BLaER1 treated with 17β-estradiol and CSF1 and Interleukin-3, amounts not matched to agents 10 nM and 100 nM (cell line): ENCODE measurements around the gene RDH13.

ENCODE experiments used
- H3K27ac ChIP-seq, 11 experiments: shearing (Covaris generic); formaldehyde crosslinking; 2 replicates each; pipeline ENCODE4 v1.8.1; 2022
- H3K27me3 ChIP-seq, 11 experiments: shearing (Covaris generic); formaldehyde crosslinking; 2 replicates each; pipeline ENCODE4 v1.8.1; 2022
- H3K36me3 ChIP-seq, 11 experiments: shearing (Covaris generic); formaldehyde crosslinking; 2 replicates each; pipeline ENCODE4 v1.8.1; 2022
- H3K4me1 ChIP-seq, 10 experiments: shearing (Covaris generic); formaldehyde crosslinking; 2 replicates each; pipeline ENCODE4 v1.8.1; 2022
- H3K4me2 ChIP-seq, 11 experiments: shearing (Covaris generic); formaldehyde crosslinking; 2 replicates each; pipeline ENCODE4 v1.8.1; 2022
- H3K4me3 ChIP-seq, 10 experiments: shearing (Covaris generic); formaldehyde crosslinking; 2 replicates each; pipeline ENCODE4 v1.8.1; 2022
- H3K9ac ChIP-seq, 11 experiments: shearing (Covaris generic); formaldehyde crosslinking; 2 replicates each; pipeline ENCODE4 v1.8.1; 2022
- H3K9me3 ChIP-seq, 11 experiments: shearing (Covaris generic); formaldehyde crosslinking; replicated peaks in 1 of 11; 2 replicates each; pipeline ENCODE4 v1.8.1; 2022
- H4K20me1 ChIP-seq, 11 experiments: shearing (Covaris generic); formaldehyde crosslinking; 2 replicates each; pipeline ENCODE4 v1.8.1; 2022
- Cebpa-rat ChIP-seq, 11 experiments: shearing (Covaris generic); IDR thresholded peaks; 2 replicates each; pipeline ENCODE4 v1.8.1; 2022

The RDH13 gene

GRCh38 chr19:55094456-55095259, 31.7 kb upstream of the RDH13 start:
- no peak overlapping the region for H3K27ac ChIP-seq
- H3K9me3 ChIP-seq: no peaks in the 10 kb centered on the region
- H3K4me3 ChIP-seq: no peak overlapping the region
- no peak overlapping the region for H3K4me2 ChIP-seq
- H3K4me1 ChIP-seq: peaks cover 15 to 31% (median 25%) of the 10 kb centered on the region in 10 experiments
- TF ChIP-seq Cebpa-rat (IDR thresholded peaks at IDR 0.05): no peak
- no peak overlapping the region for H3K9ac ChIP-seq
- no peaks in the 10 kb centered on the region for H3K27me3 ChIP-seq
- peaks cover 58 to 79% (median 73%) of the 10 kb centered on the region in 11 experiments for H3K36me3 ChIP-seq
- H4K20me1 ChIP-seq: peaks cover 39 to 89% (median 64%) of the 10 kb centered on the region in 11 experiments

- Histone ChIP-seq H3K9me3 (no peaks in the 10 kb centered on the region), H3K4me3 (no peak overlapping the region), H3K4me1 (peaks cover 10 to 24% (median 15%) of the 10 kb centered on the region in 10 experiments), H3K27me3 (peaks cover 5 to 9% (median 7%) of the 10 kb centered on the region in 11 experiments), H3K4me2 (no peak overlapping the region), H3K27ac (no peak overlapping the region), H3K9ac (no peak overlapping the region), H4K20me1 (peaks cover 40 to 89% (median 62%) of the 10 kb centered on the region in 11 experiments), H3K36me3 (peaks cover 43 to 65% (median 60%) of the 10 kb centered on the region in 11 experiments)
- TF ChIP-seq Cebpa-rat (IDR thresholded peaks at IDR 0.05): no peak
Observed at GRCh38 chr19:55092423-55093318, 29.7 kb upstream of the RDH13 start.

GRCh38 chr19:55091955-55092354, 29.0 kb upstream of the RDH13 start:
- peaks cover 12 to 16% (median 14%) of the 10 kb centered on the region in 11 experiments for H3K27me3 ChIP-seq
- H3K9ac ChIP-seq: no peak overlapping the region
- peaks cover 46 to 89% (median 66%) of the 10 kb centered on the region in 11 experiments for H4K20me1 ChIP-seq
- no peaks in the 10 kb centered on the region for H3K9me3 ChIP-seq
- H3K27ac ChIP-seq: no peak overlapping the region
- TF ChIP-seq Cebpa-rat (IDR thresholded peaks at IDR 0.05): no peak
- H3K4me3 ChIP-seq: no peak overlapping the region
- no peak overlapping the region for H3K4me2 ChIP-seq
- H3K36me3 ChIP-seq: peaks cover 42 to 70% (median 60%) of the 10 kb centered on the region in 11 experiments
- H3K4me1 ChIP-seq: peaks cover 14 to 27% (median 18%) of the 10 kb centered on the region in 10 experiments

GRCh38 chr19:55091126-55091910, 28.4 kb upstream of the RDH13 start:
- Histone ChIP-seq H3K27me3 (peaks cover 19 to 22% (median 20%) of the 10 kb centered on the region in 11 experiments), H3K9me3 (no peaks in the 10 kb centered on the region), H3K4me3 (no peak overlapping the region), H3K9ac (no peak overlapping the region), H3K36me3 (peaks cover 42 to 69% (median 59%) of the 10 kb centered on the region in 11 experiments), H3K4me2 (no peak overlapping the region), H3K4me1 (peaks cover 19 to 29% (median 22%) of the 10 kb centered on the region in 10 experiments), H4K20me1 (peaks cover 50 to 89% (median 68%) of the 10 kb centered on the region in 11 experiments), H3K27ac (no peak overlapping the region)
- TF ChIP-seq Cebpa-rat (IDR thresholded peaks at IDR 0.05): no peak

- peaks cover 26 to 30% (median 28%) of the 10 kb centered on the region in 11 experiments for H3K27me3 ChIP-seq
- H3K4me2 ChIP-seq: no peak overlapping the region
- H3K4me3 ChIP-seq: no peak overlapping the region
- no peaks in the 10 kb centered on the region for H3K9me3 ChIP-seq
- H4K20me1 ChIP-seq: peaks cover 50 to 89% (median 64%) of the 10 kb centered on the region in 11 experiments
- TF ChIP-seq Cebpa-rat (IDR thresholded peaks at IDR 0.05): no peak
- peaks cover 19 to 29% (median 24%) of the 10 kb centered on the region in 10 experiments for H3K4me1 ChIP-seq
- no peak overlapping the region for H3K9ac ChIP-seq
- H3K36me3 ChIP-seq: peaks cover 41 to 61% (median 51%) of the 10 kb centered on the region in 11 experiments
- no peak overlapping the region for H3K27ac ChIP-seq
Observed at GRCh38 chr19:55090564-55090963, 27.6 kb upstream of the RDH13 start.

- peaks cover 19 to 29% (median 24%) of the 10 kb centered on the region in 10 experiments for H3K4me1 ChIP-seq
- peaks cover 52 to 89% (median 61%) of the 10 kb centered on the region in 11 experiments for H4K20me1 ChIP-seq
- peaks cover 30 to 50% (median 40%) of the 10 kb centered on the region in 11 experiments for H3K36me3 ChIP-seq
- H3K9me3 ChIP-seq: no peaks in the 10 kb centered on the region
- no peak overlapping the region for H3K4me2 ChIP-seq
- no peak for TF ChIP-seq Cebpa-rat (IDR thresholded peaks at IDR 0.05)
- no peak overlapping the region for H3K4me3 ChIP-seq
- H3K9ac ChIP-seq: no peak overlapping the region
- H3K27ac ChIP-seq: no peak overlapping the region
- peaks cover 33 to 41% (median 39%) of the 10 kb centered on the region in 11 experiments for H3K27me3 ChIP-seq
Observed at GRCh38 chr19:55089342-55089944, 26.5 kb upstream of the RDH13 start.

GRCh38 chr19:55088543-55089341, 25.8 kb upstream of the RDH13 start:
- H3K4me2 ChIP-seq: peak overlapping the region in 9 of 11 experiments; percentile 63 to 97 (median 87); a peak in 14 of 22 replicates
- H3K9ac ChIP-seq: peak overlapping the region in 3 of 11 experiments; percentile 21 to 61 (median 24); a peak in 2 of 22 replicates
- TF ChIP-seq Cebpa-rat (IDR thresholded peaks at IDR 0.05): no peak
- no peaks in the 10 kb centered on the region for H3K9me3 ChIP-seq
- peaks cover 33 to 48% (median 45%) of the 10 kb centered on the region in 11 experiments for H3K27me3 ChIP-seq
- peaks cover 27 to 48% (median 37%) of the 10 kb centered on the region in 11 experiments; a peak in 20 of 22 replicates for H3K36me3 ChIP-seq
- H3K4me1 ChIP-seq: peaks cover 19 to 29% (median 24%) of the 10 kb centered on the region in 10 experiments
- H4K20me1 ChIP-seq: peaks cover 52 to 93% (median 62%) of the 10 kb centered on the region in 11 experiments
- H3K27ac ChIP-seq: no peak overlapping the region
- H3K4me3 ChIP-seq: no peak overlapping the region
